ENCODE data around the gene TIMP3. TPM values are rescaled to one million over a fixed set of nuclear protein-coding genes. Genes with fewer than 3 reads are reported as not detected.
A peak's percentile ranks its signal among the peaks of the same experiment; 100 is the strongest.

TIMP3 gene
- 13.7 and 14.1 TPM in 2 replicates for total RNA-seq (2021)
- percentile 58 among the genes with signal in this experiment for Bru-seq, nascent RNA
- BruChase-seq, experiment 1, labeled RNA remaining after a 2-hour chase: percentile 51 among the genes with signal in this experiment
- BruChase-seq, experiment 2, labeled RNA remaining after a 6-hour chase: percentile 57 among the genes with signal in this experiment
- long read RNA-seq, full-length matches to known transcripts: 53 of 62 reads
- long read RNA-seq, partial matches to known transcripts: 5 of 62 reads
- long read RNA-seq, other reads (novel, unspliced or antisense): 4 of 62 reads

DNA sequence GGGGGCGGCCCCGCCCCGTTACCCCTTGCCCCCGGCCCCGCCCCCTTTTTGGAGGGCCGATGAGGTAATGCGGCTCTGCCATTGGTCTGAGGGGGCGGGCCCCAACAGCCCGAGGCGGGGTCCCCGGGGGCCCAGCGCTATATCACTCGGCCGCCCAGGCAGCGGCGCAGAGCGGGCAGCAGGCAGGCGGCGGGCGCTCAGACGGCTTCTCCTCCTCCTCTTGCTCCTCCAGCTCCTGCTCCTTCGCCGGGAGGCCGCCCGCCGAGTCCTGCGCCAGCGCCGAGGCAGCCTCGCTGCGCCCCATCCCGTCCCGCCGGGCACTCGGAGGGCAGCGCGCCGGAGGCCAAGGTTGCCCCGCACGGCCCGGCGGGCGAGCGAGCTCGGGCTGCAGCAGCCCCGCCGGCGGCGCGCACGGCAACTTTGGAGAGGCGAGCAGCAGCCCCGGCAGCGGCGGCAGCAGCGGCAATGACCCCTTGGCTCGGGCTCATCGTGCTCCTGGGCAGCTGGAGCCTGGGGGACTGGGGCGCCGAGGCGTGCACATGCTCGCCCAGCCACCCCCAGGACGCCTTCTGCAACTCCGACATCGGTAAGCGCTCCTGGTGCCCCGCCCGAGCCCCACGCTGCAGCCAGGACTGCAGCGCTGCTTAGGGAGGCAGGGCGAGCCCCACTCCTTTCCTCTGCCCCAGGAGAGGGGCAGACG is at the start of gene TIMP3:
TSS of gene TIMP3 (plus strand) at position 169 of the 700 bp plus-strand sequence. CDS start at position 466, 297 bp downstream.
- BruUV-seq (replicated peaks): no TSS peak
- POLR2A ChIA-PET (ENCODE audit: low non-redundant PET): no interaction called here
- Histone ChIP-seq H3K27me3 (replicated peaks; ENCODE audit: insufficient read depth, low read depth, low read length, poor library complexity) (peaks cover 63% of the 10 kb centered on the region), H3K9me3 (ENCODE audit: low read depth, low read length, poor library complexity, severe bottlenecking) (no peaks in the 10 kb centered on the region), H3K4me3 (ENCODE audit: low read depth, low read length, poor library complexity, severe bottlenecking) (peak within 1 kb of the TSS; percentile 52), H3K27ac (ENCODE audit: low read depth, low read length, poor library complexity, severe bottlenecking) (no peak within 1 kb of the TSS), H3K36me3 (ENCODE audit: insufficient read depth, low read length, poor library complexity, severe bottlenecking) (no peaks in the 10 kb centered on the region), H3K4me1 (ENCODE audit: insufficient read depth, low read length, poor library complexity, severe bottlenecking) (no peaks in the 10 kb centered on the region)
- CTCF ChIA-PET: no interaction called here
- TF ChIP-seq EZH2 (IDR thresholded peaks at IDR 0.05; ENCODE audit: borderline replicate concordance, low read depth, low read length, poor library complexity, severe bottlenecking): peak; percentile 32
- TF ChIP-seq, protein P1, sequence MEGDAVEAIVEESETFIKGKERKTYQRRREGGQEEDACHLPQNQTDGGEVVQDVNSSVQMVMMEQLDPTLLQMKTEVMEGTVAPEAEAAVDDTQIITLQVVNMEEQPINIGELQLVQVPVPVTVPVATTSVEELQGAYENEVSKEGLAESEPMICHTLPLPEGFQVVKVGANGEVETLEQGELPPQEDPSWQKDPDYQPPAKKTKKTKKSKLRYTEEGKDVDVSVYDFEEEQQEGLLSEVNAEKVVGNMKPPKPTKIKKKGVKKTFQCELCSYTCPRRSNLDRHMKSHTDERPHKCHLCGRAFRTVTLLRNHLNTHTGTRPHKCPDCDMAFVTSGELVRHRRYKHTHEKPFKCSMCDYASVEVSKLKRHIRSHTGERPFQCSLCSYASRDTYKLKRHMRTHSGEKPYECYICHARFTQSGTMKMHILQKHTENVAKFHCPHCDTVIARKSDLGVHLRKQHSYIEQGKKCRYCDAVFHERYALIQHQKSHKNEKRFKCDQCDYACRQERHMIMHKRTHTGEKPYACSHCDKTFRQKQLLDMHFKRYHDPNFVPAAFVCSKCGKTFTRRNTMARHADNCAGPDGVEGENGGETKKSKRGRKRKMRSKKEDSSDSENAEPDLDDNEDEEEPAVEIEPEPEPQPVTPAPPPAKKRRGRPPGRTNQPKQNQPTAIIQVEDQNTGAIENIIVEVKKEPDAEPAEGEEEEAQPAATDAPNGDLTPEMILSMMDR (conservative IDR thresholded peaks at IDR 0.05; ENCODE audit: low read depth, low read length): no peak
- peak; percentile 60 for DNase-seq (ENCODE audit: low spot score)
- intact Hi-C loops (cut with micrococcal nuclease; ENCODE audit: unreplicated experiment): loop anchor here (5.0 kb wide), 1 partner anchor 201 kb away; no protein-coding TSS in a partner anchor

DNA sequence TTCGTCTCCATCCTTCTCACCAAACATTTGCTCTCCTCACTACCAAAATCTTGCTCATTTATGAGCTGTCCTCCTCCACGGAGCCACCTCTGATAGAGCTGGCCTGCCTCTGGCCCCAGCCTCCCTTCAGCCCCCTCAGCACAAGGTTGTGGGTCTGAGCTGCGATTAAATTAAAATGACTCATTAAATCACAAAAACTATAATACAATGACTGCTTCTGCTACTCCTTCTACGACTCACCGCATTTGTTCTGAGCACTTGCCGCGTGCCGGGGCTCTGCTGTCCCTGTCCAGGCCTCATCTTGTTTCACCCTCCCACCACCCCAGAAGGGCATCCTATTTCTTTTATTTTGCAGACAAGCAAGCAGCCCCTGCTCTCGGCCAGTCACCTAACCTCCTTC is 49.2 kb upstream of the TIMP3 start:
- Histone ChIP-seq H3K36me3 (ENCODE audit: insufficient read depth, low read length, poor library complexity, severe bottlenecking) (no peaks in the 10 kb centered on the region), H3K27ac (ENCODE audit: low read depth, low read length, poor library complexity, severe bottlenecking) (no peak overlapping the region), H3K9me3 (ENCODE audit: low read depth, low read length, poor library complexity, severe bottlenecking) (no peaks in the 10 kb centered on the region), H3K4me3 (ENCODE audit: low read depth, low read length, poor library complexity, severe bottlenecking) (no peak overlapping the region), H3K4me1 (ENCODE audit: insufficient read depth, low read length, poor library complexity, severe bottlenecking) (no peaks in the 10 kb centered on the region), H3K27me3 (replicated peaks; ENCODE audit: insufficient read depth, low read depth, low read length, poor library complexity) (no peaks in the 10 kb centered on the region)
- ChIA-PET CTCF (no interaction called here), POLR2A (ENCODE audit: low non-redundant PET) (no interaction called here)
- intact Hi-C loops (cut with micrococcal nuclease; ENCODE audit: unreplicated experiment): no loop called here
- BruUV-seq (replicated peaks): no TSS peak
- no peak for DNase-seq (ENCODE audit: low spot score)
- TF ChIP-seq EZH2 (IDR thresholded peaks at IDR 0.05; ENCODE audit: borderline replicate concordance, low read depth, low read length, poor library complexity, severe bottlenecking): no peak
- TF ChIP-seq, protein P1 (conservative IDR thresholded peaks at IDR 0.05; ENCODE audit: low read depth, low read length): no peak

DNA sequence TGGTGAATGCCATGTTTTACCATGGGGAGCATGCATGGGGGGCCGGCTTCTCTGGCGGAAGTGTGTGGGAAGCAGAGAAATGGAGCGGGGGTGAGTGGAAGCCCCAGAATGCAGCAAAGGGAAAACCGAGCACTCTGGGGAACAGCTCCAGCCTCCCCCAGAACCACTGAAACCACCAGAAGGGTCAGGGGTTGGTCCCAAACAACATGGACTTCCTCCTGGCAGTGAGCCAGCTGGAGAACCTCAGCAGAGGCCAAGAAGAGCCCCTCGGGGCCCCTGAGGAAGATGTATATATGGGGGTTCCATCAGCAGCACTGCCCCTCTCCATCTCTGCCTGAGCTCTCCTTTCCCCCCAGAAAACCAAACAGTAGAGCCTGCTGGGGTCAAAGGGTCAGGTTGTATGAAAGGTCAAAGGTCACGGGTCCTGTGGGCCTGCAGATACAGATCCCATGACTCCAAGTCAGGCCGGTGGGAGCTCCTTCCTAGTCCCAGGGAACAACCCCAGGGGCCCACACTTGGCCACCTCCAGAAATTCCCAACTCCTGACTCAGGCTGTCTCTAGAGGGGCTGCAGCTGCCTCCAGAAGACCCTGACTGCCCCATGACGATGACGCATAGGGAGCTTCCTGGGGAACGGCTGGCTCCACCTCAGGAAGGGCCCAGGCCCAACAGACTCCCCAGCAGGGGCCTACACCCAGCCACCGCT is 48.5 kb upstream of the TIMP3 start:
- no peak overlapping the region for H3K27ac ChIP-seq (ENCODE audit: low read depth, low read length, poor library complexity, severe bottlenecking)
- no peaks in the 10 kb centered on the region for H3K4me1 ChIP-seq (ENCODE audit: insufficient read depth, low read length, poor library complexity, severe bottlenecking)
- DNase-seq (ENCODE audit: low spot score): no peak
- no TSS peak for BruUV-seq (replicated peaks)
- no peaks in the 10 kb centered on the region for H3K36me3 ChIP-seq (ENCODE audit: insufficient read depth, low read length, poor library complexity, severe bottlenecking)
- H3K9me3 ChIP-seq (ENCODE audit: low read depth, low read length, poor library complexity, severe bottlenecking): no peaks in the 10 kb centered on the region
- ChIA-PET CTCF (no interaction called here), POLR2A (ENCODE audit: low non-redundant PET) (no interaction called here)
- no peak overlapping the region for H3K4me3 ChIP-seq (ENCODE audit: low read depth, low read length, poor library complexity, severe bottlenecking)
- no peak for TF ChIP-seq EZH2 (IDR thresholded peaks at IDR 0.05; ENCODE audit: borderline replicate concordance, low read depth, low read length, poor library complexity, severe bottlenecking)
- TF ChIP-seq, protein P1 (conservative IDR thresholded peaks at IDR 0.05; ENCODE audit: low read depth, low read length): no peak
- intact Hi-C loops (cut with micrococcal nuclease; ENCODE audit: unreplicated experiment): no loop called here
- no peaks in the 10 kb centered on the region for H3K27me3 ChIP-seq (replicated peaks; ENCODE audit: insufficient read depth, low read depth, low read length, poor library complexity)

Measured in A673 (cell line).